ENCODE measurements around the gene PPIG.
"Not testable (repeated sequence)": the region's sequence is repeated elsewhere in the genome, so short reads cannot be mapped to it uniquely, and the experiment has no call there.

The PPIG gene

GRCh38 chr2:169584005-169584877 lies at the start of gene PPIG:
TSS of gene PPIG (plus strand) at chr2:169584351. CDS start at chr2:169604042, 19,691 bp downstream.
- DNase-seq: peak; percentile 94

DNA sequence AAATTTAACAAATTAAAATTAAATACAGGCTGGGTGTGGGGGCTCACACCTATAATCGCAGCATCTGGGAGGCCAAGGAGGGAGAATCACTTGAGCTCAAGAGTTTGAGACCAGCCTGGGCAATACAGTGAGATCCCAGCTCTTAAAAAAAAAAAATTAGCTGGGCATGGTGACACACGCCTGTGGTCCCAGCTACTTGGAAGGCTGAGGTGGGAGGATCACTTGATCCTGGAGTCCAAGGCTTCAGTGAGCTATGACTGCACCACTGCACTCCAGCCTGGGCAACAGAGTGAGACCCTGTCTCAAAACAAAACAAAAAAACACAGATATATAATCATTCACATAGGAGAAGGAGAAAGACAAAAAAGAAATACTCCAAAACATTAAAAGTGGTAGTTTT lies 44.7 kb upstream of the PPIG start:
- not testable (repeated sequence) for DNase-seq

DNA sequence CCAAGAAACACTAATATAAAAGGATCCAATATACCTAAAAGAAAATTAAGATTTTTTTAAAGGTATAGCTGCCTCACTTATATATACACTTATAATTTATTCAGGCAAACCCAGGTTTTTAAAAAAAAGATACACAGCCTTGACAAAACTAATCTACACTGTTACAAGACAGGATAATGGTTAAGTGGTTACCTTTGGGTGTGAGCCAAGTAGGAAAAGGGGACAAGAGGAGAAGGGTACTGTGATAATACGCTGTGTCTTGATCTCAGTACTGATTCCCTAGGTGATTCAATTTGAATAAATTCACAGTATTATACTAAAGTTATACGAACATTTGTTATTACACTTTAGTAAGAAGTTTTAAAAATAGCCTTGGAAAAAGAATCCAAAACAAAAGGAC lies 44.0 kb upstream of the PPIG start:
- DNase-seq: no peak

DNA sequence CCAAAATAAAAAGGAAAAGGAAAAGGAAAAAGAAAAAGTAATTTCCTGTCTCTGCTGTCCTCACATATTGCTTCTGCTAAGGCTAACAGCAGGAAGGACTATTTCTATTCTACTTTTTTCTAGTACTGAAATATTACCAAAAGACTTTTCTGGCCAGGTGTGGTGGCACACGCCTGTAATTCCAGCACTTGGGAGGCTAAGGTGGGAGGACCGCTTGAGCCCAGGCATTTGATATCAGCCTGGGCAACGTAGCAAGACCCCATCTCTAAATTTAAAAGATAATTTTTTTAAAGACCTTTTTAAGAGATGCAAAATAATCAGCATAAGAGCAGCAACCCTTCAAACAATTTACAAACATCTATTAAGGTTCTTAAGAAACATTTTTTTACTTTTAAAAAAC lies 41.7 kb upstream of the PPIG start:
- DNase-seq: no peak

GRCh38 chr2:169546756-169547155 lies 37.4 kb upstream of the PPIG start:
- DNase-seq: no peak

GRCh38 chr2:169561364-169561763 lies 22.8 kb upstream of the PPIG start:
- DNase-seq: no peak

DNA sequence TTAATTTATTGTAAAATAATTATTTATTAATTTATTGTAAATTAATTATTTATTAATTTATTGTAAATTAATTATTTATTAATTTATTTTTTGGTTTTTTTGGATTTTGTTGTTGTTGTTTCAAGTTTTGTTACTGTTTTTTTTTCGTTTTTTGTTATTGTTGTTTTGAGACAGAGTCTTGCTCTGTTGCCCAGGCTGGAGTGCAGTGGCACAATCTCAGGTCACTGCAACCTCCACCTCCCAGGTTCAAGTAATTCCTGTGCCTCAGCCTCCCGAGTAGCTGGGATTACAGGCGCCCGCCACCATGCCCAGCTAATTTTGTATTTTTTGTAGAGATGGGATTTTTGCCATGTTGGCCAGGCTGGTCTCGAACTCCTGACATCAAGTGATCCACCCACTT lies 22.1 kb upstream of the PPIG start:
- not testable (repeated sequence) for DNase-seq

DNA sequence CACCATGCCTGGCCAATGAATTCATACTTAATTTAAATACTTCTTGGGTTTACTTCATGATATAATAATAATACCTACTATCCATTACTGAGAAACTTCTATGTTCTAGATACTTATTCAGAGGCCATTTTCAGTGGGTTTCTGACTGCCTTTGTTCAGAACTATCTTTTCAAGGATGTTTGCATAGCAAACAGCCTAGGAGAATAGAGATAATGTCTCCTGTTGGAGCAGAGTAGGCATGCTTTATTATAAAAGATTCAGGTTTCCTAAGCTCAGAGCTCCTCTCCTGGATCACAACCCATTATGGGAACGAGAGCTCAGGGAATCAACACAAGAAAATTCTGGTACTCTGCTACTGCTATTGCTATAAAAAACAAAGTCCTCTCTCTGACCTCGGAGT lies 21.6 kb upstream of the PPIG start:
- no peak for DNase-seq

DNA sequence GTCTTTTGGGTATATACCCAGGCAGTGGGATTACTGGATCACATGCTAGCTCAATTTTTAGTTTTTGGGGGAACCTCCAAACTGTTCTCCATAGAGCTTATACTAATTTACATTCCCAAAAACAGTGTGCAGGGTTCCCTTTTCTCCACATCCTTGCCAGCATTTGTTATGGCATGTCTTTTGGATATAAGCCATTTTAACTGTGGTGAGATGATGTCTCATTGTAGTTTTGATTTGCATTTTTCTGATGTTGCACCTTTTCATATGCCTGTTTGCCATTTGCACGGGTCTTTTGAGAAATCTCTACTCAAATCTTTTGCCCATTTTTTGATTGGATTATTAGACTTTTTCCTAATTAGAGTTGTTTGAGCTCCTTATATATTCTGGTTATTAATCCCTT lies 18.5 kb upstream of the PPIG start:
- no peak for DNase-seq

GRCh38 chr2:169569948-169570347 lies 14.2 kb upstream of the PPIG start:
- DNase-seq: no peak

DNA sequence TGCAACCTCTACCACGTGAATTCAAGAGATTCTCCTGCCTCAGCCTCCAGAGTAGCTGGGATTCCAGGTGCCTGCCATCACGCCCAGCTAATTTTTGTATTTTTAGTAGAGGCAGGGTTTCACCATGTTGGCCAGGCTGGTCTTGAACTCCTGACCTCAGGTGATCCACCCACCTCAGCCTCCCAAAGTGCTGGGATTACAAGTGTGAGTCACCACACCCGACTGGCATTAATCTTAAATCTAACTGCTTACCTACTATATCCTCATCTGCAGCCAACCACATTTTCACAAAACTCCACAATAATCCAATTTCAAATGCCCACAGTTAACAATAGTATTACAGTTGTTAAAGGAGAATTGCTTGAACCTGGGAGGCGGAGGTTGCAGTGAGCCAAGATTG lies 13.4 kb upstream of the PPIG start:
- DNase-seq: not testable (repeated sequence)

DNA sequence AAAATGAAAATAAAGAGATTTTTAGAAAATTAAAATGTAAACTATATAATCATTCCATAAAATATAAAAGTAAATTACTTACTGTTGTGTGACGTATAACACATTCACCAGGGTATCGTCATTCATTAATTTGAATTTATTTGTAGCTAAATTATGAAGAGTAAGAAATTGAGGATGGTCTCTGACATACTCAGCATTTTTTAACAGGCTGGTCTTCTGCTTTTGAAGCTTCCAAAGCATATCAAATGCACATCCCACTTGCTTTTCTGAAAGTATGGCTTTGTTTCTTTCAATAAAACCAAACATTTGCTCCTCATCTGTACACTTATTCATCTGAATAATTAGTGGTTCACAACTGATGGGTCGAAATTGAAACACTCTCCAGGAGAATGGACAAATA lies 12.6 kb upstream of the PPIG start:
- DNase-seq: no peak

GRCh38 chr2:169572189-169572588 lies 12.0 kb upstream of the PPIG start:
- DNase-seq: no peak

DNA sequence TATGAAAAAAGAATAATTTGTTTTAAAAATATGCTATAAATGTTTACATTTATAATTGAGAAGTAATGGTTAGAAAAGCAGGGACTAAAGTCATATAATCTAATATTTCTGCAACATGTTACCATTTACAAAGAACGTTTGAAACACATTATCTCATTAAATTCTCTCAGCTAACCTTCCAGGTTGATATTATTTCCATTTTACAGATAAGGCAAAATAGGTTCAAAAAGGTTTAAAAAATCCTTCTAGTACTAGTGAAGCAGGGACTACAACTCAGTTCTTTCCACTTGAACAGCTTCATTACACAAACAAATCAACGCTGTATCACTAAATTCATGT lies 11.4 kb upstream of the PPIG start:
- DNase-seq: no peak

DNA sequence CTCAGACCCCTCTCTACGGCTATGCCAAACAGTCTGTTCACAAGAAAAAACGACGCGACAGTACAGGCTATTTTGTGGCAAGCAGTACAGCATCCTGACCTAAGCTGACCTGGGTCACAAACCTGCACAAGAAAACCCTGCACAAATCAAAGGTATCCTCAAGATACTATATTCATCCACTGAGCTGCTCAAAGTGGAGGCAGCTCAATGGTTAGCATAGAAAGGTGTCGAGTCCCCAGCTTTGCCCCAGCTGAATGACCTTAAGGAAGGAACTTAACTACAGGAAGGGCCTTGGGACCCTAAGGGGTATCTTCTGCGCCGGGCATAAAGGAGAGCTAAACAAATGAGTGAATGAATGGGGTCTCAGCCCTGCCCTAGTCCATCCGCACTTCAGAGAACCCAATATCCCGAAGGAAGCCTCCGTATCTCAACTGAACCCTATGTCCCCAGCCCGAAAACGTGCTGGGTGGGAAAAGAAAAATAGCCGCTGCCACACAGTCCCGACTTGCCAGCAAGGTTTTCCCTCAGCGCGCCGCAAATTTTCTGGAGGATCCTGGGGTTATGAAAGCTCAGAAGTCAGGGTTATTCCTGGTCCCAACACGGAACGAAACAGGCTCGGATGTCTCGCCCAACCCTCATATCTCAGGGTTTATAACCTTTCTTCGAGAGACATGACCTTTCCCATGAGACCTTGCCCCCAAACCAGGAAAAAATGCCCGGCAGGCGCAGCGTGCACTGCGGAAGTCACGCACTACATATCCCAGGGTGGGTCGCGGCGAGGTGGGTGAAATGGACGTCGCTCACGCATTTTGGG lies 10.8 kb upstream of the PPIG start, which contains the start of gene FASTKD1:
FASTKD1 (minus strand) TSS at position 706 of the 814 bp plus-strand sequence. CDS start 1,836 bp downstream, outside the sequence.
- peak; percentile 92 for DNase-seq

DNA sequence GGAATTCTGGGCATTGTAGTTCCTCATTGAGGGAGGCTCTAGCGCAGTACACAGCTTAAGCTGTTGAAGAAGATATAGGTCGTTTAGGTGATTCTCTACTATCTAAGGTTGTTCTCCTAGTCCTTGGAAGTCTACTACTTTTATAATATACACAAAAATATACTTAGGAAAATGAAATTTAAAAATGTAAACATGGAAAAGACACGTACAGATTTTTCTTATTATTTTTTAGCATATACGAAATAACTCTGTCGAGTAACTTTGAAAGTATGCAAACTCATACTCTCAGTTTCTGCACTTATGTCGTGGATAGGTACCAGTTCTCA lies 10.2 kb upstream of the PPIG start:
- DNase-seq: no peak

DNA sequence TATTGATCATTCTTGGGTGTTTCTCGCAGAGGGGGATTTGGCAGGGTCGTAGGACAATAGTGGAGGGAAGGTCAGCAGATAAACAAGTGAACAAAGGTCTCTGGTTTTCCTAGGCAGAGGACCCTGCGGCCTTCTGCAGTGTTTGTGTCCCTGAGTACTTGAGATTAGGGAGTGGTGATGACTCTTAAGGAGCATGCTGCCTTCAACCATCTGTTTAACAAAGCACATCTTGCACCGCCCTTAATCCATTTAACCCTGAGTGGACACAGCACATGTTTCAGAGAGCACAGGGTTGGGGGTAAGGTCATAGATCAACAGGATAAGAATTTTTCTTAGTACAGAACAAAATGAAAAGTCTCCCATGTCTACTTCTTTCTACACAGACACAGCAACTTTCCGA lies 9.6 kb upstream of the PPIG start:
- not testable (repeated sequence) for DNase-seq

DNA sequence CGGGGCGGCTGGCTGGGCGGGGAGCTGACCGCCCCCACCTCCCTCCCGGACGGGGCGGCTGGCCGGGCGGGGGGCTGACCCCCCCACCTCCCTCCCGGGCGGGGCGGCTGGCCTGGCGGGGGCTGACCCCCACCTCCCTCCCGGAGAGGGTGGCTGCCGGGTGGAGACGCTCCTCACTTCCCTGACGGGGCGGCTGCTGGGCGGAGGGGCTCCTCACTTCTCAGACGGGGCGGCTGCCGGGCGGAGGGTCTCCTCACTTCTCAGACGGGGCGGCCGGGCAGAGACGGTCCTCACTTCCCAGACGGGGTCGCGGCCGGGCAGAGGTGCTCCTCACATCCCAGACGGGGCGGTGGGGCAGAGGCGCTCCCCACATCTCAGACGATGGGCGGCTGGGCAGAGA lies 8.9 kb upstream of the PPIG start:
- not testable (repeated sequence) for DNase-seq

DNA sequence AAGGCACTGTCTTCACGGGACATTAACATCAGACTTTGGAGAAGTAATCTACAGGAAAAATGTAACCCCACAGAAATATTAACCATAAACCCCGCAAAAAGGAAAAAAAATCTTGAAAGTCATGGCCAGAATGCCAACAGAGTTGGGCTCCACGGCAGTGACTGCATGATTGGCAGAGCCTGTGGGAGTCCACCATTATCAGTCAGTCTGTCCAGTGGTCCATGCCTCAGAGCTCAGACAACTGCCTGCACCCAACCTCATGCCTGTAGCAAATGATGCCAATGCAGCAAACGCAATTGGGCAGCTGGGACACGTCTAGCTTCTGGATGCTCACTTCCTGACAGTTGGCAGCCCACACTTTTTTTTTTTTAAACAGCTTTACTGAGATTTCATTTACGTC lies 5.1 kb upstream of the PPIG start:
- no peak for DNase-seq

DNA sequence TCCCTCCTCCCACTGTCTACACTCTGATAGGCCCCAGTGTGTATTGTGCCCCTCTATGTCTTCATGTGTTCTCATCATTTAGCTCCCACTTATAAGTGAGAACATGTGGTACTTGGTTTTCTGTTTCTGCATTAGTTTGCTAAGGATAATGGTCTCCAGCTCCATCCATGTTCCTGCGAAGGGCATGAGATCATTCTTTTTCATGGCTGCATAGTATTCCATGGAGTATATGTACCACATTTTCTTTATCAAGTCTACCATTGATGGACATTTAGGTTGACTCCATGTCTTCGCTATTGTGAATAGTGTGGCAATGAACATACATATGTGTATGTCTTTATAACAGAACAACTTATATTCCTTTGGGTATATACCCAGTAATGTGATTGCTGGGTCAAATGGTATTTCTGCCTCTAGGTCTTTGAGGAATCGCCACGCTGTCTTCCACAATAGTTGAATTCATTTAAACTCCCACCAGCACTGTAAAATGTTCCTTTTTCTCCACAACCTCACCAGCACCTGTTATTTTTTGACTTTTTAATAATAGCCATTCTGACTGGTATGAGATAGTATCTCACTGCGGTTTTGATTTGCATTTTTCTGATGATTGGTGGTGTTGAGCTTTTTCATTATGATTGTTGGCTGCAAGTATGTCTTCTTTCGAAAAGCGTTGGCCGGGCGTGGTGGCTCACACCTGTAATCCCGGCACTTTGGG lies 1.4 kb upstream of the PPIG start:
- not testable (repeated sequence) for DNase-seq

DNA sequence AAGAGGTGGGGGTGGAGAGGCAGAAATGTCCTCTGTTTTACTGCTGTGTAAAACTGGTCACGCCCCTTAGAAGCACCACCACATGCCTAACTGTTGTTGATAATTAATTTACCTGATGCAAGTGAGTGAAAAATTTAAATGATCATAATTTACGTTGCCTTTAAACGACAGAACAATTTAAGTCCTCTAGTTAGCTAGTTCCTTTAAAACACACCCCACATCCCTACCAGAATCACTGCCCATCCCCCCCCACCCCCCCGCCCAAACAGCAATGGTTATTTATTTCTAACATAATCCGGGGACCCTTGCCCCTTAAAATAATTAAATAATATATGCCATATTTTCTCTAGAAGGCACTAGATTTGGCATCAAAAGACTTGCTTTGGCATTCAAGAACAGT lies 633 bp upstream of the PPIG start:
- no peak for DNase-seq

DNA sequence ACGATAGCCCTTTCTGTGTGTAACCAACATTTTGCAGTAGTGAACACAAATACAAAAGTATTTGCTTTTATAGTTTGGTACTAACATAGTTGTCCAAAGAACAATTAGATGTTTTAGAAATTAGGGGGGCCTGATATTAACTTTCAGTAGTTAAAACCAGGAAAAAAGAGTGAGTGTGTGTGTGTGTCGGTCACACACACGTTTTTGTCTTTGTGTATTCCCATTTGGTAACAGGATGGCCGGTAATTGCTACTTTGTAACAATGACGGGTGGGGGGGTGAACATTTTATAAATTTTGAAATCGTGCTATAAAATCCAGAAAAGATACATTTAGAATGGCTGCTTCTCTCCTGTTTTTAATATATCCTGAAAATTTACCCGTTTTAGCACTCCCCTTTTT lies 1.5 kb downstream of the PPIG start:
- DNase-seq: no peak

- DNase-seq: no peak
These were observed 6.7 kb downstream of the PPIG start for GRCh38 chr2:169590804-169591203.

GRCh38 chr2:169596546-169596945 lies 12.4 kb downstream of the PPIG start:
- not testable (repeated sequence) for DNase-seq
